ENCODE measurements around the gene TENM4. TPM values are rescaled to one million over a fixed set of nuclear protein-coding genes. Genes with fewer than 3 reads are reported as not detected.

Gene TENM4
- total RNA-seq, 4 donors from 2014 or later, result 0.02 to 0.82 (median 0.23) TPM

- Histone ChIP-seq H3K36me3 (no peaks in the 10 kb centered on the region), H3K27ac (no peak overlapping the region), H3K9me3 (no peaks in the 10 kb centered on the region), H3K4me1 (peaks cover 0 to 8% of the 10 kb centered on the region in 2 donors), H3K27me3 (no peaks in the 10 kb centered on the region), H3K4me3 (no peak overlapping the region)
- in situ Hi-C loops (cut with MboI; ENCODE audit: low sequenced_read_pairs in 4 of 4), result no loop called here
- ATAC-seq (no peak), DNase-seq (no peak)
- TF ChIP-seq CTCF (IDR thresholded peaks at IDR 0.05 in 4 of 5, conservative IDR thresholded peaks at IDR 0.05 in 1 of 5), result no peak
- no peak for TF ChIP-seq POLR2A (IDR thresholded peaks at IDR 0.05)
- intact Hi-C loops (cut with DNase I; ENCODE audit: low total_unique reads), result no loop called here
Measured at GRCh38 chr11:79304599-79305212, 136.1 kb downstream of the TENM4 start.

GRCh38 chr11:79296141-79296540 is 144.7 kb downstream of the TENM4 start:
- intact Hi-C loops (cut with DNase I; ENCODE audit: low total_unique reads), result no loop called here
- no peaks in the 10 kb centered on the region for H3K36me3 ChIP-seq
- H3K9me3 ChIP-seq, result no peaks in the 10 kb centered on the region
- no peak overlapping the region for H3K27ac ChIP-seq
- ATAC-seq (no peak), DNase-seq (no peak)
- H3K4me1 ChIP-seq, result no peaks in the 10 kb centered on the region
- H3K4me3 ChIP-seq, result no peak overlapping the region
- H3K27me3 ChIP-seq, result no peaks in the 10 kb centered on the region
- TF ChIP-seq POLR2A (IDR thresholded peaks at IDR 0.05) (no peak), CTCF (IDR thresholded peaks at IDR 0.05 in 4 of 5, conservative IDR thresholded peaks at IDR 0.05 in 1 of 5) (no peak)
- in situ Hi-C loops (cut with MboI; ENCODE audit: low sequenced_read_pairs in 4 of 4), result no loop called here

- TF ChIP-seq CTCF (IDR thresholded peaks at IDR 0.05 in 4 of 5, conservative IDR thresholded peaks at IDR 0.05 in 1 of 5), result no peak
- TF ChIP-seq POLR2A (IDR thresholded peaks at IDR 0.05), result no peak
- intact Hi-C loops (cut with DNase I; ENCODE audit: low total_unique reads) (no loop called here), in situ Hi-C loops (cut with MboI; ENCODE audit: low sequenced_read_pairs in 4 of 4) (no loop called here)
- H3K4me1 ChIP-seq, result no peaks in the 10 kb centered on the region
- H3K4me3 ChIP-seq, result no peak overlapping the region
- DNase-seq, result no peak
- H3K27ac ChIP-seq, result no peak overlapping the region
- H3K9me3 ChIP-seq, result no peaks in the 10 kb centered on the region
- no peaks in the 10 kb centered on the region for H3K27me3 ChIP-seq
- H3K36me3 ChIP-seq, result no peaks in the 10 kb centered on the region
- no peak for ATAC-seq
Measured at GRCh38 chr11:79294845-79295731, 145.7 kb downstream of the TENM4 start.

- Histone ChIP-seq H3K27me3 (no peaks in the 10 kb centered on the region), H3K4me1 (no peaks in the 10 kb centered on the region), H3K9me3 (no peaks in the 10 kb centered on the region), H3K4me3 (no peak overlapping the region), H3K36me3 (no peaks in the 10 kb centered on the region), H3K27ac (no peak overlapping the region)
- in situ Hi-C loops (cut with MboI; ENCODE audit: low sequenced_read_pairs in 4 of 4), result no loop called here
- no peak for ATAC-seq
- no peak for DNase-seq
- intact Hi-C loops (cut with DNase I; ENCODE audit: low total_unique reads), result no loop called here
- TF ChIP-seq CTCF (IDR thresholded peaks at IDR 0.05 in 4 of 5, conservative IDR thresholded peaks at IDR 0.05 in 1 of 5) (no peak), POLR2A (IDR thresholded peaks at IDR 0.05) (no peak)
Measured at GRCh38 chr11:79291948-79292347, 148.9 kb downstream of the TENM4 start.

All from gastrocnemius medialis (tissue), 4 donors.